Thoracic aorta (tissue), 2 donors: ENCODE data around the gene TRIM39. TPM values are rescaled to one million over a fixed set of nuclear protein-coding genes. Genes with fewer than 3 reads are reported as not detected.
A peak's percentile ranks its signal among the peaks of the same experiment; 100 is the strongest.

ENCODE experiments used
- ATAC-seq: fragments of 150-250 bp; one replicate; pipeline ENCODE4 v1.8.0; 2017; ENCODE audit warnings: low read depth; ENCODE audit not compliant: insufficient number of reproducible peaks, low FRiP score
- DNase-seq: peaks from one replicate; pipeline ENCODE4 v3.0.0-alpha.2; 2020; ENCODE audit warnings: low spot score
- H3K27ac ChIP-seq, 2 donors: fragments of 200-600 bp; sonication (generic); 1 replicate in 1 of 2; 2 replicates in 1 of 2; pipeline ENCODE4 v1.5.1; 2016; ENCODE audit warnings: mild to moderate bottlenecking in 2 of 2, moderate library complexity in 2 of 2
- H3K27me3 ChIP-seq: fragments of 200-600 bp; sonication (generic); replicated peaks from 2 replicates; pipeline ENCODE4 v1.6.0; 2016; ENCODE audit warnings: mild to moderate bottlenecking; ENCODE audit not compliant: insufficient read depth
- H3K36me3 ChIP-seq: fragments of 200-600 bp; sonication (generic); one replicate; pipeline ENCODE4 v1.5.1; 2016
- H3K4me1 ChIP-seq, 2 donors: fragments of 200-600 bp; sonication (generic); 1 replicate in 1 of 2; 2 replicates in 1 of 2; pipeline versions ENCODE4 v1.5.1 to v1.6.0; 2016; ENCODE audit warnings: low read depth in 2 of 2, mild to moderate bottlenecking in 1 of 2; ENCODE audit not compliant: control insufficient read depth in 1 of 2
- H3K4me3 ChIP-seq: fragments of 200-600 bp; sonication (generic); 2 replicates; pipeline ENCODE4 v1.5.1; 2016; ENCODE audit warnings: mild to moderate bottlenecking
- H3K9me3 ChIP-seq: fragments of 200-600 bp; sonication (generic); 2 replicates; pipeline ENCODE4 v1.5.1; 2016
- total RNA-seq, 2 donors: library from RNA; depleted of rRNA; stranded (reverse); fragments of >200 nt; gene quantifications; one replicate each; pipeline versions ENCODE4 v1.1.0 to v1.2.3, GENCODE V29; 2016
- TF ChIP-seq, protein P1 (sequence below): fragments of 200-600 bp; sonication (generic); IDR thresholded peaks from one replicate; pipeline ENCODE4 v1.5.1; 2019; ENCODE audit warnings: antibody characterized with exemption

The TRIM39 gene
- total RNA-seq, 2 donors from 2014 or later, result 11.0 to 30.9 TPM

DNA sequence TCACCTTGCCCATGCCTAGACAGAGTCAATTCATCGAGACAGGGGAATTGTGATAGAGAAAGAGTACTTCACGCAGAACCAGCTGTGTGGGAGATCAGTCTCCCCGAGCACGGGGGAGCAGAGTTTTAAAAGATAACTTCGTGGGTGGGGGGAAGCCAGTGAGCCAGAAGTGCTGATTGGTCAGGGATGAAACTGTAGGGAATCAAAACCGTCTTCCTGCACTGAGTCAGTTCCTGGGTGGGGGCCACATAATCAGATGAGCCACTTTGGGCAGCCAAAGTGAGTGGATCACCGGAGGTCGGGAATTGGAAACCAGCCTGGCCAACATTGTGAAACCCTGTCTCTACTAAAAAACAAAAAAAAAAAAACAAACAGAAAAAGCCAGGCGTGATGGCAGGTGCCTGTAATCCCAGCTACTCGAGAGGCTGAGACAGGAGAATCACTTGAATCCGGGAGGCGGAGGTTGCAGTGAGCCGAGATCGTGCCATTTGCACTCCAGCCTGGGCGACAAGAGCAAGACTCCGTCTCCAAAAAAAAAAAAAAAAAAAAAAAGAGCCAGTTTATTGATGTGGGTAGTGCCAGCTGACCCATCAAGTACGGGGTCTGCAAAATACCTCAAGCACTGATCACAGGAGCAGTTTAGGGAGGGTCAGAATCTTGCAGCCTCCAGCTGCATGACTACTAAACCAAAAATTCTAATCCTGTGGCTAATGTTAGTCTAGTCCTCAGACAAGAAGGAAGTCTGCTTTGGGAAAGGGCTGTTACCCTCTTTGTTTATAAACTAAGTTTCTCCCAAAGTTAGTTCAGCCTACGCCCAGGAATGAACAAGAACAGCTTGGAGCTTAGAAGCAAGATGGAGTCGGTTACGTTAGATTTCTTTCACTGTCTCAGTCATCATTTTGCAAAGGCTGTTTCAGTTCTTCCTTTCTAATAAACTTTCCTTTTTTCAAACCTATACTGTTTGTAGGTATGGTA is 3.9 kb upstream of the TRIM39 start:
- no peaks in the 10 kb centered on the region for H3K27me3 ChIP-seq
- H3K9me3 ChIP-seq, result no peaks in the 10 kb centered on the region
- no peak overlapping the region for H3K4me3 ChIP-seq
- peaks cover 20 to 29% of the 10 kb centered on the region in 2 donors for H3K4me1 ChIP-seq
- no peaks in the 10 kb centered on the region for H3K36me3 ChIP-seq
- H3K27ac ChIP-seq, result no peak overlapping the region
- DNase-seq (no peak), ATAC-seq (no peak)
- TF ChIP-seq, protein P1, sequence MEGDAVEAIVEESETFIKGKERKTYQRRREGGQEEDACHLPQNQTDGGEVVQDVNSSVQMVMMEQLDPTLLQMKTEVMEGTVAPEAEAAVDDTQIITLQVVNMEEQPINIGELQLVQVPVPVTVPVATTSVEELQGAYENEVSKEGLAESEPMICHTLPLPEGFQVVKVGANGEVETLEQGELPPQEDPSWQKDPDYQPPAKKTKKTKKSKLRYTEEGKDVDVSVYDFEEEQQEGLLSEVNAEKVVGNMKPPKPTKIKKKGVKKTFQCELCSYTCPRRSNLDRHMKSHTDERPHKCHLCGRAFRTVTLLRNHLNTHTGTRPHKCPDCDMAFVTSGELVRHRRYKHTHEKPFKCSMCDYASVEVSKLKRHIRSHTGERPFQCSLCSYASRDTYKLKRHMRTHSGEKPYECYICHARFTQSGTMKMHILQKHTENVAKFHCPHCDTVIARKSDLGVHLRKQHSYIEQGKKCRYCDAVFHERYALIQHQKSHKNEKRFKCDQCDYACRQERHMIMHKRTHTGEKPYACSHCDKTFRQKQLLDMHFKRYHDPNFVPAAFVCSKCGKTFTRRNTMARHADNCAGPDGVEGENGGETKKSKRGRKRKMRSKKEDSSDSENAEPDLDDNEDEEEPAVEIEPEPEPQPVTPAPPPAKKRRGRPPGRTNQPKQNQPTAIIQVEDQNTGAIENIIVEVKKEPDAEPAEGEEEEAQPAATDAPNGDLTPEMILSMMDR, result no peak

DNA sequence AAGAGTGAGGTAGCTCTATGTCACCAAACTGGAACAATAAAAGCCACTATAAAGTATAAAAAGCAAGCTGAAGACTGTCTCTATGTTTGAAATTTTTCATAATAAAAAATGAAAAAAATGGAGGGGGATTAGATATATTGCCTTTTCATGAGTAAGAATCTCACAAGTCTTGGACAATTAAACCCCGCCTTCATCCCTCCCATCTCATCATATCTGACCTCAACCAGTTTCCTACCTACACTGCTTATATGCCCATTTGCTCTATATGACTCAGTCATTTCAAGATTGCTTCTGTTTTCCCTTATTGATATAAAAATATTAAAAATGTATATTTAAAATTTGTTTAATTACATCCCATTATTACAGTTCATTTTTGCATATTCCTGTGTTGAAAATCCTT is 2.9 kb upstream of the TRIM39 start:
- DNase-seq, result no peak
- no peak overlapping the region for H3K4me3 ChIP-seq
- H3K4me1 ChIP-seq, result peaks cover 22 to 34% of the 10 kb centered on the region in 2 donors
- no peaks in the 10 kb centered on the region for H3K36me3 ChIP-seq
- TF ChIP-seq, protein P1, result no peak
- no peaks in the 10 kb centered on the region for H3K9me3 ChIP-seq
- H3K27ac ChIP-seq, result no peak overlapping the region
- no peak for ATAC-seq
- H3K27me3 ChIP-seq, result no peaks in the 10 kb centered on the region

DNA sequence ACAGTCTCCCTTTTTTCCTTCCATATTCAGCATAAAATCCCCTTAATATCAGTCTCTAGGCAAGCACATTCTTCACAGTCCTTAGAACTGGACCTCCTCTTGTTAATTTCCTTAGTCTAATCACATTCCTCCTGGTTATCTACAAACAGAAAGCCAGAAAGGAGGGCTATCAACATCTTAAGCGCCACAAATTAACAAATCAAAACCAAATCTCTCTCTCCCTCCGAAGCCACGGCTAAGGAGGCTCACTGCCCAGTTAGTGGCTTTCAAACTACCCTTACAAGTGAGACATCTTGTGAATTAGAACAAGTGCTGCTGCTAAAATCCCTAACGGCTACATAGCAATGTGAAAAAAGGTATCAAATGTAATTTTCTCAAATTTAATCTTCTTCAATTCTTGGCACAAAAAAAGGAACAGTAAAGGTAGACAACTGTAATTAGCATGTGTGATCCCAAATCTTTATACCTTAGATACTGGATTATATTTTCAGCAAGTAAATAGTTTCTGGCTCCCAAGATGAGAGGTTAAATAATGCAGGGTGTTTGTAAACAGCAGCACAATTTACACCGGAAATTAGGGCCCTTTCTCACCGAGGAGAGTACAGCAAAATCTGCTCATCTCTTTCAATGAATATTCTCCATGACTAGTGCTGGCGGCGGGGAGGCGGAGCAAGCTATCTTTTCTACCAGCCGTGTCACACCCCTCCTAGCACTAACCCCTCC is 1.4 kb upstream of the TRIM39 start:
- Histone ChIP-seq H3K9me3 (no peaks in the 10 kb centered on the region), H3K27ac (peak overlapping the region; percentile 96 to 98), H3K4me1 (peaks cover 22 to 34% of the 10 kb centered on the region in 2 donors), H3K36me3 (peaks cover 11% of the 10 kb centered on the region), H3K4me3 (peak overlapping the region; percentile 95), H3K27me3 (no peaks in the 10 kb centered on the region)
- TF ChIP-seq, protein P1, result no peak
- no peak for ATAC-seq
- DNase-seq, result peak; percentile 39

- Histone ChIP-seq H3K27me3 (no peaks in the 10 kb centered on the region), H3K27ac (peak overlapping the region; percentile 96 to 98), H3K4me1 (peaks cover 22 to 34% of the 10 kb centered on the region in 2 donors), H3K4me3 (peak overlapping the region; percentile 95), H3K36me3 (peaks cover 17% of the 10 kb centered on the region), H3K9me3 (no peaks in the 10 kb centered on the region)
- TF ChIP-seq, protein P1, result no peak
- ATAC-seq (peak; percentile 37), DNase-seq (no peak)
These were observed 728 bp upstream of the TRIM39 start for GRCh38 chr6:30325873-30326525.
